ENCODE data around the gene SLC24A3.

SLC24A3 gene

GRCh38 chr20:19251506-19251905, 39.1 kb downstream of the SLC24A3 start:
- TF ChIP-seq CTCF (IDR thresholded peaks at IDR 0.05; ENCODE audit: low read depth, low read length) = no peak
- H3K4me3 ChIP-seq (ENCODE audit: low read depth, low read length) = no peak overlapping the region
- no peak for DNase-seq (ENCODE audit: low read depth, low spot score)
- in situ Hi-C loops (cut with HindIII; ENCODE audit: low sequenced_read_pairs) = no loop called here

GRCh38 chr20:19251958-19252357, 39.5 kb downstream of the SLC24A3 start:
- in situ Hi-C loops (cut with HindIII; ENCODE audit: low sequenced_read_pairs) = no loop called here
- DNase-seq (ENCODE audit: low read depth, low spot score) = no peak
- TF ChIP-seq CTCF (IDR thresholded peaks at IDR 0.05; ENCODE audit: low read depth, low read length) = no peak
- H3K4me3 ChIP-seq (ENCODE audit: low read depth, low read length) = no peak overlapping the region

- TF ChIP-seq CTCF (IDR thresholded peaks at IDR 0.05; ENCODE audit: low read depth, low read length) = no peak
- DNase-seq (ENCODE audit: low read depth, low spot score) = no peak
- in situ Hi-C loops (cut with HindIII; ENCODE audit: low sequenced_read_pairs) = no loop called here
- H3K4me3 ChIP-seq (ENCODE audit: low read depth, low read length) = no peak overlapping the region
These were observed 40.1 kb downstream of the SLC24A3 start for GRCh38 chr20:19252451-19253120.

GRCh38 chr20:19253316-19253715, 40.9 kb downstream of the SLC24A3 start:
- DNase-seq (ENCODE audit: low read depth, low spot score) = no peak
- in situ Hi-C loops (cut with HindIII; ENCODE audit: low sequenced_read_pairs) = no loop called here
- no peak overlapping the region for H3K4me3 ChIP-seq (ENCODE audit: low read depth, low read length)
- TF ChIP-seq CTCF (IDR thresholded peaks at IDR 0.05; ENCODE audit: low read depth, low read length) = no peak

GRCh38 chr20:19253916-19254820, 41.7 kb downstream of the SLC24A3 start:
- peak; percentile 20 for DNase-seq (ENCODE audit: low read depth, low spot score)
- TF ChIP-seq CTCF (IDR thresholded peaks at IDR 0.05; ENCODE audit: low read depth, low read length) = no peak

GRCh38 chr20:19254956-19255355, 42.5 kb downstream of the SLC24A3 start:
- in situ Hi-C loops (cut with HindIII; ENCODE audit: low sequenced_read_pairs) = no loop called here
- TF ChIP-seq CTCF (IDR thresholded peaks at IDR 0.05; ENCODE audit: low read depth, low read length) = no peak
- no peak overlapping the region for H3K4me3 ChIP-seq (ENCODE audit: low read depth, low read length)
- no peak for DNase-seq (ENCODE audit: low read depth, low spot score)

More at GRCh38 chr20:19253916-19254820, 41.7 kb downstream of the SLC24A3 start:
- in situ Hi-C loops (cut with HindIII; ENCODE audit: low sequenced_read_pairs) = no loop called here
- H3K4me3 ChIP-seq (ENCODE audit: low read depth, low read length) = no peak overlapping the region

All from astrocyte of the spinal cord (primary cell).